Glomerular endothelial cell (primary cell): ENCODE data around the gene GTPBP6. TPM values are rescaled to one million over a fixed set of nuclear protein-coding genes. Genes with fewer than 3 reads are reported as not detected.

Experiments used
- total RNA-seq: library from RNA; depleted of rRNA; stranded (reverse); fragments of >200 nt; gene quantifications from 2 replicates; pipeline ENCODE4 v1.2.3, GENCODE V29; 2015

GTPBP6 gene
- total RNA-seq, 1 donor from 2014 or later: 48.5 TPM

Other genes starting within 250 kb of the GTPBP6 start
- 8.4 and 10.6 TPM in 2 replicates for gene PLCXD1, start 37.4 kb downstream of the GTPBP6 start, total RNA-seq
- gene PPP2R3B, start 68.1 kb upstream of the GTPBP6 start, total RNA-seq: 20.3 and 27.7 TPM in 2 replicates